Fibroblast of skin of back (primary cell): ENCODE results near the gene ANKRD18A.
"Not testable (repeated sequence)": the region's sequence is repeated elsewhere in the genome, so short reads cannot be mapped to it uniquely, and the experiment has no call there.

ENCODE experiments used
- DNase-seq: peaks from one replicate; pipeline ENCODE4 v3.0.0-alpha.2; 2013

The ANKRD18A gene

DNA sequence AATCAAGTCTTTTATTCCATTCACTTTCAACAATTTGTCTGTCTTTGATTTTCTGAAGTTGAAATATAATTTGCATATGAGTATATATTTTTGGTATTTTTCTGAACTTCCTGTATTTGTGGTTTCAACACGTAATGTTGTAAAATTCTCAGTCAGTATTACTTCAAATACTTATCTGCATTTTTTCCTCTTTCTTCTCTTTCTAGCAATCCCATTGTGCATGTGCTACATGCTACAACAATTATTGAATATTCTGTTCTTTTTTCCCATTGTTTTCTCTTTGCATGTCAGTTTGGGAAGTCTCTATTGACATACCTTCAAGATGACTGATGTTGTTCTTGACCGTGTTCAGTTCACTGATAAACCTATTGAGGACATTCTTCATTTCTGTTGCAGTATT lies 5.6 kb upstream of the ANKRD18A start:
- no peak for DNase-seq

DNA sequence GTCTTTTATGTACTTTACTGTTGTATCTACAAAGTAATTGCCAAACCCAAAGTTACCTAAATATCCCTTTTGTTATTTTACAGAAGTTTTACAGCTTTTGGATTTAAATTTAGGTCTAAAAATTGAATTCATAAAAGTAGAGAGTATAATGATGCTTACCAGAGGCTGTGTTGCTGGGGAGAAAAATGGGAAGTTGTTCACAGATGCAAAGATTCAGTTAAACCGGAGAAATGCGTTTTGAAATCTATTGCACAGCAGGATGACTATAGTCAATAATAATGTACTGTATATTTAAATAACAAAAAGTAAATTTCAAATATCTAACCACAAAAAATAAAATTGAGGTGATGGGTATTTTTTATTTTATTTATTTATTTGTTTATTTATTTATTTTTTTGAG lies 2.6 kb upstream of the ANKRD18A start:
- DNase-seq, result no peak

DNA sequence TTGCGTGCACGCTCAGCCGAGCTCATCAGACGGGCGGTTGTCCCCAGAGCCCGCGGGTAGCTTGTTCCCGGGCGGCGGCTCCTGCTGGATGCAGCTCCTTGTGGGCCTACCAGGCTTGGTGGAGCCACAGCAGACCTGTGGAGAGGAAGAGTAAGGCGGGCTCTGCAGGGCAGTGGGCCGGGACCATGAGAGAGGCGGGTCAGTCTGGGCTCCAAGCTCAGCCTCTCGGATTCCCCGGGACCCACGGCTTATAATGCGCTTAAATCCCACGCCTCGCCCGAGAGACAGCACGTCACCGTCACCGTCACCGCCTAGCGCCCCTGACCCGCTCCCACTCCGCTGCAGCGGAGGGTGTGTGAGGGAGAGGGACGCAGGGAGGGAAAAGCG lies 1.9 kb upstream of the ANKRD18A start:
- DNase-seq, result no peak

- no peak for DNase-seq
Observed at GRCh38 chr9:38621434-38622287, 1.3 kb upstream of the ANKRD18A start.

GRCh38 chr9:38619556-38620447 lies 594 bp downstream of the ANKRD18A start:
- DNase-seq, result no peak

DNA sequence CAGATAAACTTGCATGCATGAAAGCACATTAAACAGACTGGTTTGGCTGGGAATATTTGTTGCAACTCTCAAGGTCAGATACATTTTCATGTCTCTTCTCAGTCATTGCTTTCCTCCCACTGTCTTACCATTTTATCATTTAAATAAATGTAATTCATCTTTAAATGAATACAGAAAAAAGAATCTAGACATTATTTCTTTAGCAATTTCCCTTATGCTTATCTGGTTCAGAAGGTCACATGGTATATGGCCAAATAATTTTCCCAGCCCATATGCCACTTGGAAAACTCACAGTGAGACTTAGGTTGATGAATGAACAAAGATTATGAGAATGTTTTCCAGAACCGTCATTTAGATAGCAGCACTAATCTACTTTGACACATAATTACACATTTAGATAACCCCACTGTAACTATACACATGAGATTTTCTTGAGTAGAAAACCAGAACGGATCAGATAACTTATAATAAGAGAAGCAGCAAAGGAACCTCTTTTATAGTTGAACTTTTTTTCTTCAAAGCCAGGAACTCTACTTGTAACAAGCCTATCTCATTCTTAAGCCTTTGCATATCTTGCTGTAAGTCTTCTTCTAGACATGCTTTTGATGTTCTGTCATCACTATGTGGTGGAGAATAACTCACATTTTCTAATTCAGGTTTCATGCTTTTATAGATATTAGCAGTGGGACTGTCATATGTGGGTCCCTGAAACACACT lies 22.2 kb downstream of the ANKRD18A start:
- DNase-seq, result not testable (repeated sequence)

GRCh38 chr9:38595117-38595516 lies 25.3 kb downstream of the ANKRD18A start:
- not testable (repeated sequence) for DNase-seq

DNA sequence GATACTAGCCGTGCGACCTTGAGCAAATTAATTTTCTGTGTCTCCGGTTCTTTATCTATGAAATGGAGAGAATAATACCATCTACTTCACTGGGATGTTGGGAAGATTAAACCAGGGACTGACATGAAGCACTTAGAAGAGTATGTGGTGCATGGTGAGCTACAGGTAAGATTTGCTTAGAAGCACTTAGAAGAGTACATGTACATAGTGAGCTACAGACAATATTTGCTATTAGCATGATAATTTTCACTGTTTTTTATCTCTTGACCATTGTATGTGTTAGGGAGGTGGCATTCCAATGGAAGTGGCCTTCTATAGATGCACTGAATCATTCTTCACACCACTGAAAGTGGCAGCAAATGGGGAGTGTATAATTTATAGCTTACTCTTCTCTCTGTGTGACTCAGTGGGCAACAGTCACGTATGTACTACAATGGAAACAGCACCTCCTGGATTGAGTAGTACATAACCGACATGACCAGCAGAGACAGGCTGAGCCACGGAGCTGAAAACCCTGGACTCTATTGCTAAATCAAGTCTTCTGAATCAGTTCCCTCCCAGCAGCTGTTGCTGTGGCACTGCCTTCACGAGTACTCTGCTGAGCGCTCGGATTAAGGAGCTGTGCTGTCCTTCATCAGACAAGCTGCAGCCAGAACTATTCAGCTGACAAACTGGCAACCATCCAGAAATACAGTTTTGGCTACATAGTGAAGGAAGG lies 28.9 kb downstream of the ANKRD18A start:
- not testable (repeated sequence) for DNase-seq

DNA sequence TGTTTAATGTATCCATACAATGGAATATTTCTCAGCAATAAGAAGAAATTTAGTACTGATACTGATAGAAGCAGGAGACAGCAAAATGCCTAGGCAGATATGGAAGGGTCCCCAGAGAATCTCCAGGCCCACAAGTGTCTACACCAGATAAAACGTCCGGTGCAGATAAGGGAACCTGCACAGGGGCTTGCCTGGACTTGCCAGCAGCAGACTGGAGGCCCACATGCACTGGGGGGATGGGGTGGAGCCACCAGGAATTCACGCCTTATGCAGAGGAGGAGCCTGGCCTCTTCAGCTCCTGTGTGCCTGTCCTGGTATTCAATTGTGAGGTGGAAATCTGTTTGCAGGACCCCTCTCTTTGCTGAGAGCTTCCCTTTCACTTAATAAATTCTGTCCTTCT lies 36.6 kb downstream of the ANKRD18A start:
- DNase-seq, result not testable (repeated sequence)

DNA sequence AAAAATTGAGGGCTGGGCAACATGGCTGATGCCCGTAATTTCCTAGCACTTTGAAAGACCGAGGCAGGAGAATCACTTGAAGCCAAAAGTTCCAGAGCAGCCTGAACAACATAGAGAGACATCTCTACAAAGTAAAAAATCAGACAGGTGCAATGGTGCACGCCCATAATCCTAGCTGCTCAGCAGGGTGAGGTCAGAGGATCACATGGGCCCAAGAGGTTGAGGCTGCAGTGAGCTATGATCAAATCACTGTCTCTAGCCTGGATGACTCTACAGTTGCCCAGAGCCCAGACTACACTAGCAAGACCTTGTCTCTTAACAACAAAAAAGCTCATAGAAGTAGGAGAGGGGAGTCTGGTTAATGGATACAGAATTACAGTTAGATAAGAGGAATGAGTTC lies 40.3 kb downstream of the ANKRD18A start:
- DNase-seq, result not testable (repeated sequence)

- not testable (repeated sequence) for DNase-seq
Observed at GRCh38 chr9:38576181-38576580, 44.2 kb downstream of the ANKRD18A start.

DNA sequence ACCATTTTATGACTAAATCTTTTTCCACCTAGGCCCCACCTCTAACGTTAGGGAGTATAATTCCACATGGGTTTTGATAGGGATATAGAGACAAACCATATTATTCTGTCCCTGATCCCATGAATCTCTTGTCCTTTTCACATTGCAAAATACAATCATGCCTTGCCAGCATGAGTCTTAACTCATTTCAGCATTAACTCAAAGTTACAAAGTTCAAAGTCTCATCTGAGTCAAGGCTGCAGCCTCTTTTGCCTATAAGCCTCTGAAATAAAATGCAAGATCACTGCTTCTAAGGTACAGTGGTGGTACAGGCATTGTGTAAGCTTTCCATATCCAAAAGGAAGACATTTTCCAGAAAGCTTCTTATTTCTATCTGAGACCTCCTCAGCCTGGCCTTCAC lies 54.3 kb downstream of the ANKRD18A start:
- DNase-seq, result not testable (repeated sequence)

GRCh38 chr9:38565178-38565577 lies 55.2 kb downstream of the ANKRD18A start:
- not testable (repeated sequence) for DNase-seq

GRCh38 chr9:38563911-38564310 lies 56.5 kb downstream of the ANKRD18A start:
- DNase-seq, result not testable (repeated sequence)

DNA sequence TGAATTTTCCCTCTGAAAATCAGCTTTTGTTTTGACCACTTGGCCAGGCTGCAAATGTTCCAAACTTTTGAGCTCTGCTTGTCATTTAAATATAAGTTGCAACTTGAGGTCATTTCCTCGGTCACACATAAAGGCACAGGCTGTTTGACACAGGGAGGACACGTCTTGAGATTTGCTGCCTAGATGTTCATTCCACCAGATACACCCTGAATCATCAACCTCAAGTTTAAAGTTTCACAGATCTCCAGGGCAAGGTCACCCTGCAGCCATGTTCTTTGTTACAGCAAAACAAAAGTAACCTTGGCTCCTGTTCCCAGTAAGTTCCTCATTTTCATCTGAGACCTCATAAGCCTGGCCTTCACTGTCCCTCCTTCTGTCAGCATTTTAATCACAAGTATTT lies 59.3 kb downstream of the ANKRD18A start:
- not testable (repeated sequence) for DNase-seq

DNA sequence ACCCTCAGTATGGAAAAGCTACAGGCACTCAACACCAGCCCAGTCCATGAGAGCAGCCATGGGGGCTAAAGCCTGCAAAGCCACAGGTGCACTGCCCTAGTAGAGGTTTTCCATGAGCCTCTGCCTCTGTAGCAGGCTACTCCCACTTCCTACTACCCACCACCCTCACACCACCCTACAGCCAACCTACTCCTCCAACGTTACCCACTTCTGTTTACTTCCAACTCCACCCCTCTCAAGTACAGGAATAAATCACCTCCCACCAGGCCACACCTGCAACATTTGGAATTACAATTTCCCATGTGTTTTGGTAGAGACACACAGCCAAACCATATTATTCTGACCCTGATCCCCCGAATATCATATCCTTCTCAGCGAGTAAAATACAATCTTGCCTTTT lies 61.2 kb downstream of the ANKRD18A start:
- not testable (repeated sequence) for DNase-seq

DNA sequence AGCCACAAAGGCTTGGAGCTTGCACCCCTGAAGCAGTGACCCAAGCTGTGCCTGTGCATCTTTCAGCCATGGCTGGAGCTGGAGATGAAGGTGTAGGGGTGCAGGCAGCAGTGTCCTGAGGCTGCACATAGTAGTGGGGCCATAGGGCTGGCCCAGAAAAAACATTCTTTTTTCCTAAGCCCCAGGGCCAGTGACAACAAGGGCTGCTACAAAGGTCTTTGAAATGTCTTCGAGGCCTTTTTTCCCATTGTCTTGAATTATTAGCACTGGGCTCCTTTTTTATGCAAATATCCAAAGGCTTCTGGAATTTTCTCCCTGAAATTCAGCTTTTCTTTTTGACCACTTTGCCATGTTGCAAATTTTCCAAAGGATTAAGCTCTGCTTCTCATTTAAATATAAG lies 62.6 kb downstream of the ANKRD18A start:
- not testable (repeated sequence) for DNase-seq

GRCh38 chr9:38554966-38555365 lies 65.4 kb downstream of the ANKRD18A start:
- not testable (repeated sequence) for DNase-seq

DNA sequence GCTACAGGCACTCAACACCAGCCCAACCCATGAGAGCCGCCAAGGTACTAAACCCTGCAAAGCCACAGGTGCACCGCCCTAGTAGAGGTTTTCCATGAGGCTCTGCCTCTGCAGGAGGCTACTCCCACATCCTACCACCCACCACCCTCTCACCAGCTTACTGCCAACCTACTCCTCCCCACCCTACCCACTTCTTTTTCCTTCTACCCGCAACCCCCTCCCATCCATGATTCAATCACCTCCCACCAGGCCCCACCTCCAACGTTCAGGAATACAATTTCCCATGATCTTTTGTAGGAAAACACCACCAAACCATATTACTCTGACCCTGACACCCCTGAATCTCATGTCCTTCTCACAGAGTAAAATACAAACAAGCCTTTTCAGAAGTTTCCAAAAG lies 67.4 kb downstream of the ANKRD18A start:
- not testable (repeated sequence) for DNase-seq

DNA sequence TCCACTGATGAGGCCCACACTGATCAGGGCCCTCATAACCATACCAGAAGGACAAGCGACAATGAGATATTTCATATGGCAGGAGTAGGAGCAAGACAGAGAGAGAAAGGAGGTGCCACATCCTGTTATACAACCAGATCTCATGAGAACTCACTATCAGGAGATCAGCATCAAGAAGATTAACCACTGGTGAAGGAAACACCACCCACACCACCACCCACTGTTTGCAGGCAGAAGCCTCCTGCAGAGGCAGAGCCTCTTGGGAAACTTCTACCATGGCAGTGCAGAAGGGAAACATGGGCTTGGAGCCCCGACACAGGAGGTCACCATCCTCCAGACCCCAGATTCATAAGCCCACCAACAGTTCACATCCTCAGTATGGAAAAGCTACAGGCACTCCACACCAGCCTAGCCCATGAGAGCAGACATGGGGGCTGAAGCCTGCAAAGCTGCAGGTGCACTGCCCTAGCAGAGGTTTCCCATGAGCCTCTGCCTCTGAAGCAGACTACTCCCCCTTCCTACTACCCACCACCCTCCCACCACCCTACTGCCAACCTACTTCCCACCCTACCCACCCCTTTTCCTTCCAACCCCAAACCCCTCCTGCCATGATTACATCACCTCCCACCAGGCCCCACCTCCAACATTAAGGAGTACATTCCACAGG lies 73.8 kb downstream of the ANKRD18A start:
- not testable (repeated sequence) for DNase-seq

- not testable (repeated sequence) for DNase-seq
Observed at GRCh38 chr9:38540535-38540934, 79.9 kb downstream of the ANKRD18A start.
